Small intestine (tissue), 7 donors: ENCODE data around the gene B4GALT6. TPM values are rescaled to one million over a fixed set of nuclear protein-coding genes. Genes with fewer than 3 reads are reported as not detected.

Experiments
- DNase-seq, 2 donors: peaks; one replicate each; pipeline versions ENCODE4 v3.0.0 to v3.0.0-alpha.2; 2013
- FAIRE-seq: peaks from 2 replicates; lab custom pipeline; 2012; peaks lifted over from hg19 to GRCh38; lab: Jason Lieb, UNC
- H3K27ac ChIP-seq, 3 donors: one replicate each; pipeline ENCODE4 v1.5.1; 2013; ENCODE audit warnings: low read length in 2 of 3, mild to moderate bottlenecking in 2 of 3, control low read depth in 1 of 3, inconsistent platforms in 1 of 3, low read depth in 1 of 3, moderate library complexity in 1 of 3
- H3K27me3 ChIP-seq, 3 donors: one replicate each; pipeline ENCODE4 v1.6.1; 2013; ENCODE audit warnings: low read length in 3 of 3, inconsistent platforms in 1 of 3; ENCODE audit not compliant: control insufficient read depth in 3 of 3, insufficient read depth in 3 of 3
- H3K36me3 ChIP-seq, 3 donors: one replicate each; pipeline ENCODE4 v1.6.1; 2013; ENCODE audit warnings: low read length in 3 of 3, inconsistent platforms in 1 of 3, low read depth in 1 of 3, mild to moderate bottlenecking in 1 of 3, moderate library complexity in 1 of 3; ENCODE audit not compliant: control insufficient read depth in 3 of 3, insufficient read depth in 2 of 3
- H3K4me1 ChIP-seq, 3 donors: one replicate each; pipeline ENCODE4 v1.6.1; 2013; ENCODE audit warnings: low read length in 2 of 3, inconsistent platforms in 1 of 3, low read depth in 1 of 3, mild to moderate bottlenecking in 1 of 3, moderate library complexity in 1 of 3; ENCODE audit not compliant: control insufficient read depth in 3 of 3, insufficient read depth in 2 of 3
- H3K4me3 ChIP-seq, 3 donors: one replicate each; pipeline ENCODE4 v1.5.1; 2013; ENCODE audit warnings: low read length in 3 of 3, control low read depth in 1 of 3, inconsistent platforms in 1 of 3, low read depth in 1 of 3, mild to moderate bottlenecking in 1 of 3, moderate library complexity in 1 of 3
- H3K9me3 ChIP-seq, 2 donors: one replicate each; pipeline ENCODE4 v1.6.1; 2013; ENCODE audit warnings: low read depth in 1 of 2, low read length in 1 of 2; ENCODE audit not compliant: control insufficient read depth in 2 of 2, insufficient read depth in 1 of 2
- WGBS, 3 donors: extraction: QIAGEN DNeasy Blood & Tissue Kit; methylation state at CpG; one replicate each; pipeline ENCODE4 v1.1.7; 2013; 5-methylcytosine and 5-hydroxymethylcytosine counted together
- polyA plus RNA-seq, 4 donors: library from polyadenylated mRNA; stranded (reverse) in 3 of 4; unstranded in 1 of 4; fragments of 200-250 nt in 3 of 4; fragments of 120-200 nt in 1 of 4; gene quantifications; one replicate each; pipeline versions ENCODE4 v1.2.1 to v1.2.3, GENCODE V29; 2013
- donor health status: healthy with polysubstance abuse.
- donor health status: control.
- donor health status: control.
- donor health status: Bipolar disorder and iron deficiency.
- donor health status: healthy.

The B4GALT6 gene
- polyA plus RNA-seq, 4 donors = 4.7 to 10.3 (median 8.1) TPM

GRCh38 chr18:31587529-31587928 lies 96.9 kb downstream of the B4GALT6 start:
- no peaks in the 10 kb centered on the region for H3K27me3 ChIP-seq
- no peak for FAIRE-seq
- no peaks in the 10 kb centered on the region for H3K36me3 ChIP-seq
- DNase-seq = peak in 1 of 2 donors; percentile 61
- peaks cover 0 to 31% (median 0%) of the 10 kb centered on the region in 3 donors for H3K4me1 ChIP-seq
- H3K4me3 ChIP-seq = no peak overlapping the region
- H3K9me3 ChIP-seq = no peaks in the 10 kb centered on the region
- no peak overlapping the region for H3K27ac ChIP-seq
- WGBS, 3 donors = 79 to 88% (median 88%) methylated on average over 4 of the region's 4 CpGs

- H3K4me1 ChIP-seq = peaks cover 0 to 35% (median 0%) of the 10 kb centered on the region in 3 donors
- H3K9me3 ChIP-seq = no peaks in the 10 kb centered on the region
- DNase-seq = no peak
- no peak overlapping the region for H3K4me3 ChIP-seq
- peak overlapping the region in 1 of 3 donors; percentile 44 for H3K27ac ChIP-seq
- no peak for FAIRE-seq
- WGBS, 3 donors = 72 to 85% (median 73%) methylated on average over 5 of the region's 5 CpGs
- no peaks in the 10 kb centered on the region for H3K27me3 ChIP-seq
- H3K36me3 ChIP-seq = no peaks in the 10 kb centered on the region
Measured at GRCh38 chr18:31586616-31587015, 97.8 kb downstream of the B4GALT6 start.

DNA sequence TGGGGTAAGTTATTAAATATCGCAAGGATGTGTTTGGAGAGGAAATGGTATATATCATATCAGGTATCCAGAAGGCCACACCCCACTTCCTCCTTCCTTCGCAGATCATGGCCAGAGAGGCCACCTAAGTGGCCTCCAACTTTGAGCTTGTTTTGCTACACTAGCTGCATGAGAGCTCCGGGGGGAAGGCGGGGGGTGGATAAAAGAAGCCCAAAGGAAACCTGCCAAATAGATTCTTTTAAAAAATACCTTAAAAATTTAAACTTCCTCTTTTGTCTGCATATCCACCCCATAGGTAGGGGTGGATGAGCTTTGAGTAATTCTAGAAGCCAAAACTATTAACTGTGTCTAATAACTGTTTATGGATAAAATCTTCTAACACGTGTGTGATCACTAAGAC lies 98.4 kb downstream of the B4GALT6 start:
- no peaks in the 10 kb centered on the region for H3K36me3 ChIP-seq
- H3K9me3 ChIP-seq = no peaks in the 10 kb centered on the region
- no peaks in the 10 kb centered on the region for H3K27me3 ChIP-seq
- peaks cover 0 to 33% (median 0%) of the 10 kb centered on the region in 3 donors for H3K4me1 ChIP-seq
- no peak for DNase-seq
- H3K4me3 ChIP-seq = no peak overlapping the region
- H3K27ac ChIP-seq = peak overlapping the region in 1 of 3 donors; percentile 44
- no peak for FAIRE-seq
- 81 to 88% (median 81%) methylated on average over 5 of the region's 5 CpGs for WGBS, 3 donors

GRCh38 chr18:31583185-31583854 lies 101.1 kb downstream of the B4GALT6 start:
- DNase-seq (no peak), FAIRE-seq (no peak)
- H3K9me3 ChIP-seq = no peaks in the 10 kb centered on the region
- peaks cover 0 to 36% (median 0%) of the 10 kb centered on the region in 3 donors for H3K4me1 ChIP-seq
- H3K27ac ChIP-seq = no peak overlapping the region
- WGBS, 3 donors = 87 to 93% (median 89%) methylated on average over 5 of the region's 5 CpGs
- H3K27me3 ChIP-seq = no peaks in the 10 kb centered on the region
- H3K4me3 ChIP-seq = no peak overlapping the region
- H3K36me3 ChIP-seq = no peaks in the 10 kb centered on the region

- Histone ChIP-seq H3K9me3 (no peaks in the 10 kb centered on the region), H3K27me3 (no peaks in the 10 kb centered on the region), H3K4me3 (no peak overlapping the region), H3K27ac (no peak overlapping the region), H3K4me1 (peaks cover 0 to 25% (median 0%) of the 10 kb centered on the region in 3 donors), H3K36me3 (no peaks in the 10 kb centered on the region)
- DNase-seq (peak in 1 of 2 donors; percentile 17), FAIRE-seq (no peak)
- 47 to 83% (median 76%) methylated on average over 4 of the region's 4 CpGs for WGBS, 3 donors
Measured at GRCh38 chr18:31581498-31582197, 102.7 kb downstream of the B4GALT6 start.

DNA sequence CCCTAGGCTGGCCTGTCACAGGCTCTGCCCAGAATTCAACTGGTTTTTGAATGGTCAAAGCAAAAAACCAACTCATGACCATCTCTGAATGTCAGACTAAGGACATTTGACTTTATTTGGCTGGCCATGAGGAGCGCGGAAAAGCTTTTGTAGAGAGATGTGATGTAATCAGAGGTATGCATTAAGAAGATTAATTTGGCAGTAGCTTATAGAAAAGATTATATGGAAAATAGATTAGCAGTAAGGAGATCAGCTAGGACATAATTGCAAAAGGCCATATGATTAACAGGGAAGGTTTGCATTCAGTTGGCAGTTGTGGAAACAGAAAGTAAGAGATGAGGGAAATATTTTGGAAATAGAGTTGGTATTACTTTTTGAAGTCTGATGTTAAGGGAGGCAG lies 105.0 kb downstream of the B4GALT6 start:
- H3K36me3 ChIP-seq = no peaks in the 10 kb centered on the region
- H3K9me3 ChIP-seq = no peaks in the 10 kb centered on the region
- no peak for DNase-seq
- WGBS, 3 donors = 91 to 97% (median 94%) methylated on average over 2 of the region's 2 CpGs
- H3K4me3 ChIP-seq = no peak overlapping the region
- no peak overlapping the region for H3K27ac ChIP-seq
- H3K27me3 ChIP-seq = no peaks in the 10 kb centered on the region
- FAIRE-seq = no peak
- H3K4me1 ChIP-seq = peaks cover 0 to 17% (median 0%) of the 10 kb centered on the region in 3 donors

GRCh38 chr18:31578126-31578525 lies 106.3 kb downstream of the B4GALT6 start:
- no peak overlapping the region for H3K27ac ChIP-seq
- FAIRE-seq = no peak
- no peaks in the 10 kb centered on the region for H3K9me3 ChIP-seq
- 90 to 95% (median 95%) methylated on average over 4 of the region's 4 CpGs for WGBS, 3 donors
- no peak for DNase-seq
- no peaks in the 10 kb centered on the region for H3K27me3 ChIP-seq
- no peak overlapping the region for H3K4me3 ChIP-seq
- H3K4me1 ChIP-seq = peaks cover 0 to 22% (median 0%) of the 10 kb centered on the region in 3 donors
- no peaks in the 10 kb centered on the region for H3K36me3 ChIP-seq

DNA sequence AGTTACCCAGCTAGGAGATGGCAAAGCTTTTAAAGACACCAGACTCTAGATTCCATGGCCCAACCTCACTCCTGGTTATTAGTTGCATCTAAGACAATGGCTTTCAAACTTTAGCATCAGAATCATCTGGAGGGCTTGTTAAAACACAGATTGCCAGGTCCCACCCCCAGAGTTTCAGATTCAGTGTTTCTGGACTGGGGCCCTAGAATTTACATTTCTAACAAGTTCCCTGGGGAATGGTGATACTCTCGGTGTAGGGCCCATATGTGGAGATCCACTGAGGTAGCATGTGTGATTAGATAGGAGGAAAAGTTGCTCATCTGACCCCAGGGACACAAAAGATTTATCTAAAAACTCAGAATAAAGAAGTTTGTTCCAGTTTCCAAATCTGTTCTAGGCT lies 107.2 kb downstream of the B4GALT6 start:
- Histone ChIP-seq H3K27me3 (no peaks in the 10 kb centered on the region), H3K27ac (no peak overlapping the region), H3K4me1 (peaks cover 0 to 30% (median 0%) of the 10 kb centered on the region in 3 donors), H3K36me3 (no peaks in the 10 kb centered on the region), H3K9me3 (no peaks in the 10 kb centered on the region), H3K4me3 (no peak overlapping the region)
- 41 to 82% (median 70%) methylated on average over 1 of the region's 1 CpG for WGBS, 3 donors
- FAIRE-seq (no peak), DNase-seq (no peak)
